Daoy (cell line): Measurements from ENCODE around the gene ZCCHC3. TPM values are rescaled to one million over a fixed set of nuclear protein-coding genes. Genes with fewer than 3 reads are reported as not detected.

Experiments
- DNase-seq: peaks from one replicate; pipeline ENCODE4 v3.0.0-alpha.2; 2015; ENCODE audit warnings: low read depth
- total RNA-seq: library from RNA; depleted of rRNA; stranded (reverse); fragments of >200 nt; shearing (Covaris generic); gene quantifications from 2 replicates; pipeline ENCODE4 v1.2.3, GENCODE V29; 2014

Gene ZCCHC3
- total RNA-seq, 1 experiment from 2014 or later, result 15.8 TPM

DNA sequence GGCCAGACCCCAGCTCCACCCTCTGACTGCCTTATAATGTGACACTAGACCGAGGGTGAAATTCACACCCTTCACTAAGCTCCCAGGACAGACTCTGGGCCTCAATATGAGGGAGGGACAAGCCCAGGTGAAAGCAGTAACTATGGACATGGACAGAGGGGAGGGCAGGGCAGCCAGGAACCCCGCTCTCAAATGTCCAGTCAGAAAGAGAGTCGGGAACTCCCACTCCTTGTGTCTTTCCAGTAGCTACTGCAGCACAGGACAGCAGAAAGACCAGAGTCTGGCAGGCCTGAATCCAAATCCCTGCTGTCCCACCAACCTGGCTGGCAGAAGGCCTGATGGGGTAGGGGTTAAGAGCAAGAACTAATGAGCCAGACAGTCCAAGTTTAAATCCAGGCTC, 13.2 kb upstream of the ZCCHC3 start:
- no peak for DNase-seq

- no peak for DNase-seq
Observed at GRCh38 chr20:286508-286907, 10.9 kb upstream of the ZCCHC3 start.

- DNase-seq, result peak; percentile 11
Observed at GRCh38 chr20:288956-289692, 8.2 kb upstream of the ZCCHC3 start.

DNA sequence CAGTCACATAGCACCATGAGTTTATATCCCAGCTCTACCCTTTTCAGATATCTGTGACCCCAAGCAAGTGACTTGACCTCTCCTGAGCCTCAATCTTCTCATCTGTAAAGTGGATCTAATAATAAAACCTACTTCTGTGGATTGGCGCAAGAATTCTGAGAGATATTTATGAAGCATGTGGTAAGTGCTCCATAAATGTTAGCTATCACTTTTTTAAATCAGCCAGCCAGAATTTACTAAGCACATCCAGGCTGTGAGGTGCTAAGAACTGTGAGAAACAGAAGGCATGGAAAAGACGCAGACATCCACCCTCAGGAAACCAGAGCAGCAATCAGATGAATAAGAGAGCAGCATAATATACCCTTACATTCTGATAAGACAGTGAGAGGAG, 7.7 kb upstream of the ZCCHC3 start:
- DNase-seq, result no peak

DNA sequence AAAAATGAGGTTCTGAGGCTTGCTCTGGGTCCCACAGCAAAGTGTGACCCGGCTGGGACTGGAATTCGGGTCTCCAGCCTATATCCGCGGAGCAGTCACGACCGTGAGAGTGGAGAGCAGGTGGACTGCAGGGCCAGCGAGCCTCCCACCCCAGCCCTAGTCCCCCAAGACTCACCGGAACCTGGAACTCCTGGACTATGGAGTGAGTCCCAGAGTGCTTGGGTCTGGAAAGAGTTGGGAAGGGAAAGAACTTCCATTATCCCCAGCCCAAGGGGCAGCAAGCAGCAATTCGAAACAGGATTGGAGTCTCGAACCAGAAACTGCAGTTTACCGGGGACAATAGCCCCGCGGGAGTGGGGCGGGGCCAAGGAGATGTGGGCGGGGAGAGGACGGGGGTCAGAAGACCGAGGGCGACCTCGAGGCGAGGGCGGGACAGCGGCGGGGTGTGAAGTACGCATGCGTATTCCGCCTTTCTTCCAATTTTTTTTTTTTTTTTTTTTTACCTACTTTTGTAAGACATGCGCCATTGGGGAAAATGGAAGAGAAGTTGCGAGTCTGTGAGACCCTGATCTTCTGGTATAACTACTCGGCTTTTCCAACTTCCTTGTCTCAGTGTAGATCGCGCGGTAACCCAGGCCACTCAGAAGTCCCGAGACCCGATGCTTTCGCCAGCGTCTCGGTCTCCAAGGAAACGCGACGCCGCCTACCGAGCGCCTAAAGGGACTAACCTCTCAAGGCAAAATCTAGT, 7.1 kb upstream of the ZCCHC3 start, which contains the start of gene C20orf96:
Gene C20orf96, minus strand, starts transcription at position 667 of the 748 bp plus-strand sequence. Its CDS starts 140 bp downstream, at position 527.
- peak; percentile 93 for DNase-seq

DNA sequence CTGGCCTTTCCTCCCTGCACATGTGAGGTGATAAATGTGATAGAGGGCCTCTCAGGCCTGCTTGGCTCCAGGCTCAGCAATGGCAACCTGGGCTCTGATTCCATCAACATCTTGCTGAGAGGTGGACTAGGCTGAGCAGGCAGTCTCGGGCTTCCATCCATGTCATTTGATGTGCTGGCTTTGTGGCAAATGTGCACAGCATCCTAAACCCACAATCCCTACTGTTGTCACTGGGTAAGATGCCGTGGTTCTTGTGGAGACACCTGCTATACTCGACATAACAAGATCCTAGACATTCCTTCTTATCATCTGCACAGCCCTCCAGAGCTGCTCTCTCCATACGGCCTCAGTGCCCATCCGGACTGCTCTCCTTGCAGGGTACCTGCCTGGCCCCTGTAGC, 2.8 kb upstream of the ZCCHC3 start:
- DNase-seq, result no peak

- no peak for DNase-seq
Observed at GRCh38 chr20:295804-296203, 1.6 kb upstream of the ZCCHC3 start.

DNA sequence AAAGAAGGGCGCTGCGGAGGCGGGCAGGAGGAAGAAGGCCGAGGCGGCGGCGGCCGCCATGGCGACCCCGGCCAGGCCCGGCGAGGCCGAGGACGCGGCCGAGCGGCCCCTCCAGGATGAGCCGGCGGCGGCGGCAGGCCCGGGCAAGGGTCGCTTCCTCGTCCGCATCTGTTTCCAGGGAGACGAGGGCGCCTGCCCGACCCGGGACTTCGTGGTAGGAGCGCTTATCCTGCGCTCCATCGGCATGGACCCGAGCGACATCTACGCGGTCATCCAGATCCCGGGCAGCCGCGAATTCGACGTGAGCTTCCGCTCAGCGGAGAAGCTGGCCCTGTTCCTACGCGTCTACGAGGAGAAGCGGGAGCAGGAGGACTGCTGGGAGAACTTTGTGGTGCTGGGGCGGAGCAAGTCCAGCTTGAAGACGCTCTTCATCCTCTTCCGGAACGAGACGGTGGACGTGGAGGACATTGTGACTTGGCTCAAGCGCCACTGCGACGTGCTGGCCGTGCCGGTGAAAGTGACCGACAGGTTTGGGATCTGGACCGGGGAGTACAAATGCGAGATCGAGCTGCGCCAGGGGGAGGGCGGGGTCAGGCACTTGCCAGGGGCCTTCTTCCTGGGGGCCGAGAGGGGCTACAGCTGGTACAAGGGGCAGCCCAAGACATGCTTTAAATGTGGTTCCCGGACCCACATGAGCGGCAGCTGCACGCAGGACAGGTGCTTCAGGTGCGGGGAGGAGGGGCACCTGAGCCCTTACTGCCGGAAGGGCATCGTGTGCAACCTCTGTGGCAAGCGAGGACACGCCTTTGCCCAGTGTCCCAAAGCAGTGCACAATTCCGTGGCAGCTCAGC, 780 bp downstream of the ZCCHC3 start:
- peak; percentile 71 for DNase-seq

DNA sequence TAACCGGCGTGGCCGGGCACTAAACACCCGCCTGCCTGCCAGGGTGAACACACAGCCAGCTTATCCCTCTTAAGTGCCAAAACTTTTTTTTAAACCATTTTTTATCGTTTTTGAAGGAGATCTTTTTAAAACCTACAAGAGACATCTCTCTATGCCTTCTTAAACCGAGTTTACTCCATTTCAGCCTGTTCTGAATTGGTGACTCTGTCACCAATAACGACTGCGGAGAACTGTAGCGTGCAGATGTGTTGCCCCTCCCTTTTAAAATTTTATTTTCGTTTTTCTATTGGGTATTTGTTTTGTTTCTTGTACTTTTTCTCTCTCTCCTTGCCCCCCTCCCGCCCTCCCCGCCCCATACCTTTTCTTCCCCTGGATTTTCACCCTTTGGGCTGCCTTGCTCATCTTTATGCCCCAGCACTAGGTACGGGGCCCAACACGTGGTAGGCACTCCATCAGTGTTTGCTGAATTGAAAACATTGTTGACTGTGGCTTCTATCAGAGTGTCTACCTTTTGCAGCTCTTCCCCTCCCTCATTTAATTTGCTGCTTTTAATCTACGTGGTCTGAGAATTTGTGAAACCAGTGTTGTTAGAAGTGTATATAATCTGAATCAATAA, 1.5 kb downstream of the ZCCHC3 start:
- DNase-seq, result no peak

DNA sequence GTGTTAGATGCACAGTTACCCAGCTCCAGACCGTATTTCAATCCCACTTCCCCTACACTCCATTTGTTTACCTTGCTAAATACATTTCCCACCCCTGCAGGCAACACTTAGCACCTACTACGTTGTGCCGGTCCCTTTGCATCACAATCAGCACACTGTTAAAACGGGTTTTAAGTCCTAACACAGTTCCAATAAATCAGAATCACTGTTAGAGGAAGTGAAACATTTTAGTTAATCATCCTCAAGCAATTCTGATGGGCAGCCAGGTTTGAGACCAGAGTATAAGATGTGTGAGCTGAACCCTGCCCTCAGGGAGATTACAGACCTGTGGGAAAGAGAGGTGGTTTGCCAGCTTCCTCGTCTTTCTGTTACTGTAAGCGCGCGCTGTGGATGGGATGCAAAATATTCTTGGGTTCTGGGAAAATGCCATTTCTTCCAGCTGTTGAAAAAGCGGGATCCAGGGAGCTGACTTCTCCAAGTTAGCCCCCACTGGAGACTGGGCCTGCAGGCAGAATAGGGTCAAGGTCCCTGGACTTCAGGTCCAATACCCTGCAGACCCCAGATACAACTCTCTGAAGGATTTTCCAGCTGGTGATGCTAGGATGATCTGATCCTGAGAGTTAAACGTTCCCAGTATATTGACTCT, 3.1 kb downstream of the ZCCHC3 start:
- no peak for DNase-seq

- DNase-seq, result no peak
Observed at GRCh38 chr20:301886-302848, 4.8 kb downstream of the ZCCHC3 start.

GRCh38 chr20:305745-306144, 8.4 kb downstream of the ZCCHC3 start:
- DNase-seq, result no peak

DNA sequence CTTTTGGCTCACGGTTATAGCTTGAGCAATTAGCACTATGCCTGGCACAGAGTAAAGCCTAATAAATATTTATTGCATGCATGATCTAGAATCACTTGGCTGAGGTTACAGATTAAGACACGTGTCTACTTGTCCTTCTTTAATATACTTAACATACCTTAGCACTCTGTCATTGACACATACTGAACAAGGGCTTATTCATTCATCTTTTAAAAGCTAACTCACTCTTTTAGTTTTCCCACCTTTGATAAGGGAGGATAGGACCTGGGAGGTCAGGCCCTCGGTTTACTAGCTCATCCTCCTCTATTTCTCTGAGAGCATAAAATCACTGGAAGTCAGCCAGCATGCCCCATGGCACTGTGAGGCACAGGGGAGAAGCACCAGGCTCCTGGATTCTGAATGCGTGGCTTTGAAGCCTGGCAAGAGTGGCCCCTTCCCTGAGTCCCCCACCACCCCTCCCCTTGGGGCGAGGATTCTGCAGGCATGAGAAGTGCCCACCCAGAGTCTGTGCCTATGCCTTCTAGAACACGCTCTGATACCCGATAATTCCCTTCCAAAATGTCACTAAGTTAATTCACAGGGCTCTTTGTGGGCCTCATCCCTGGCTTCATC, 11.2 kb downstream of the ZCCHC3 start:
- DNase-seq, result no peak

DNA sequence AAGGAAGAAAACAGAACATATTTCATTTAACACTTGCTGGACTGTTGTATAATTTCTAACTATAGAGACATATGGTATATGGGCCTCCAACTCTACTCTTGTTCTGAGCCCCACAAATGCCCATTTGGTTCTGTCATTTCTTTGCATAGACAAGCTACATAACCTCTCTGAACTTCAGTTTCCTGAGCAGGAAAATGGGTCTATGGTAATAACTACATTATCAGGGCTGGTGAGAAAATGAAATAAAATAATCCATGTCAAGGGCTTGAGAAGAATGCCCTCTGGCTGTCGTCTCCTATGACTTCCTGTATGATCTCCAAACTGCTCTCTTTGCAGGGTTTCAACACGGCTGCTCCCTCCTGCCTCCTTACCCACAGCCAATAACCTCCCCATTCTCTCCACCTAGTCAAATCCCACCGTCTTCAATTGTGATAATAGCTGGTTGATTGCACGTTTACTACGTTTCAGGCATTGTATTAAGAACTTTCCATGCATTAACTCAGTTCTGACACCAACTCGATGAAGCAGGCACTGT, 12.0 kb downstream of the ZCCHC3 start:
- DNase-seq, result peak; percentile 13

GRCh38 chr20:309841-310644, 12.7 kb downstream of the ZCCHC3 start:
- peak; percentile 95 for DNase-seq

- no peak for DNase-seq
Observed at GRCh38 chr20:310645-311044, 13.3 kb downstream of the ZCCHC3 start.

- DNase-seq, result no peak
Observed at GRCh38 chr20:311609-312008, 14.2 kb downstream of the ZCCHC3 start.

DNA sequence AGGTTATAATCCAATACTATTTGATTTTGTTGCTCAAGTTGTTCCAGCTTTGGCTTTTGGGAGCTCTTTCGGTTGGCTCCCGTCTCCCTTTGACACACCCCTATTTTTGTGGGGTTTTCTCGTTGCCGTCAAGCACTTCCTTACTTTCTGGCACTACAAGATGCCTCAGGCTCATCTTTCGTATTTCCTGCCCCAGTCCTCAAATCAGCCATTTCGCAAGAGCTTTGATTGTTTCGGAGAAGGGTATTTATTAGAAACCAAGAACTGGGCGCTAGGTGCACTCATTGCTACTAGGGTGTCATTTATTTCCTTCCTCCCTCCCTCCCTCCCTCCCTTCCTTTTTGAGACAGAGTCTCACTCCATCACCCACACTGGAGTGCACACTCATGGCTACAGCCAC, 14.7 kb downstream of the ZCCHC3 start:
- no peak for DNase-seq

GRCh38 chr20:312866-313265, 15.5 kb downstream of the ZCCHC3 start:
- no peak for DNase-seq
